Measurements from ENCODE around the gene RFPL4AL1.
"Not testable (repeated sequence)": the region's sequence is repeated elsewhere in the genome, so short reads cannot be mapped to it uniquely, and the experiment has no call there.

The RFPL4AL1 gene

GRCh38 chr19:55768818-55769217 is at the start of gene RFPL4AL1:
TSS of gene RFPL4AL1 (plus strand) at chr19:55769118. CDS start at chr19:55771805, 2,687 bp downstream.
- not testable (repeated sequence) for DNase-seq

GRCh38 chr19:55720214-55720746 is 48.6 kb upstream of the RFPL4AL1 start:
- DNase-seq: no peak

- DNase-seq: no peak
Observed at GRCh38 chr19:55720801-55721200, 48.1 kb upstream of the RFPL4AL1 start.

- DNase-seq: no peak
Observed at GRCh38 chr19:55723491-55723890, 45.4 kb upstream of the RFPL4AL1 start.

DNA sequence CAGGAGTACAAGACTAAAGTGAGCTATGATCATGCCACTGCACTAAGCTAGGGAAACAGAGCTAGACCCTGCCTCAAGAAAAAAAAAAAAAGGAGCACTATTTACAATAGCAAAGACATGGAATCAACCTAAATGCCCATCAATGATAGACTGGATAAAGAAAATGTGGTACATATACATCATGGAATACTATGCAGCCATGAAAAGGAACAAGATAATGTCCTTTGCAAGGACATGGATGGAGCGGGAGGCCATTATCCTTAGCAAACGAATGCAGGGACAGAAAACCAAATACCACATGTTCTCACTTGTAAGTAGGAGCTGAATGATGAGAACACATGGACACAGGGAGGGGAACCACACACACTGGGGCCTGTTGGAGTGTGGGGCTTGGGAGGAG is 38.5 kb upstream of the RFPL4AL1 start:
- not testable (repeated sequence) for DNase-seq

GRCh38 chr19:55738302-55738701 is 30.6 kb upstream of the RFPL4AL1 start, which contains the start of gene NLRP9:
TSS of gene NLRP9 (minus strand) at chr19:55738402. CDS start at chr19:55738374, 28 bp downstream.
- DNase-seq: no peak

DNA sequence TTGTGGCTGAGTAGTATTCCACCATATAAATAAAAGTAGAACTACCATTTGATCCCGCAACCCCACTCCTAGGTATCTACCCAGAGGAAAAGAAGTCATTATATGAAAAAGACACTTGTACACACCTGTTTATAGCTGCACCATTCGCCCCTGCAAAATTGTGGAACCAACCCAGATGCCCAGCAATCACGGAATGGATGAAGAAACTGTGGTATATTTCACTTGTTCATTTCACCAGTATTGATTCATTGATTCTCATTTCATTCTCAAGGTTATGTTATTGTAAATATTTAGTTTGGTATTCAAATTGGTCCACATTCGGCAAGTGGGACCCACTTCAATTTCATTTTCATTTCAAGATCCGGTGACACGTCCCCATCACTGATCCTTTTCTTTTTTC is 18.2 kb upstream of the RFPL4AL1 start:
- DNase-seq: no peak

DNA sequence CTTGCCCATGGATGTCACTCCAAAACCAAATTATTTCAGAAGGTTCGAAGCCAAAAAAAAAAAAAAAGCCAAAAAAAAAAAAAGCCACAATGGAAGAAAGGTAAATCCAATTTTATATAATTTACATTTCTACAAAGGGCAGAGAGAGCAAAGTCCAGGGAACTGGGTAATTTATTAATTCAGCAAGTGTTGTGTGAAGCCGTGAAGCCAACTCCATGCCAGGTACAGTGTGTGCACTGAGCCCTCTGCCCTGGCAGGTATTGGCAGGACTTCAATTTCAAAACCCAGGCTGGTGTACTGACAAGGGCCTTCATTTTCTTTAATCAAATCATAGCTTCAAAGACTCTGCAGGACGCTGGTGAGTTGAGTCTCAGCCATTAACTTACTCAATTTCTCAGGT is 15.5 kb upstream of the RFPL4AL1 start:
- DNase-seq: no peak

DNA sequence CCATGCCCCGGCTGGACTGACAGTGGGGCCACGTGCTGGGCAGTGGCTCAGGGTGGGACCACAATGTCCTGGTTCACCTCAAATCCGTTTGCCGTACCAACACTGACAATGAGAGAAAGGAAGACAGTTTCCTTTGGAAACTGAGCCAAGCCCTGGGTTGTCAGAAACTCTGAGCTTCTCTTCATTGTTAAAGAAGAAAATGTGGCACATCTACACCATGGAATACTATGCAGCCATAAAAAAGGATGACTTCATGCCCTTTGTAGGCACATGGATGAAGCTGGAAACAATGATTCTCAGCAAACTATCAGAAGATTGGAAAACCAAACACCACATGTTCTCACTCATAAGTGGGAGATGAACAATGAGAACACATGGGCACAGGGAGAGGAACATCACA is 12.1 kb upstream of the RFPL4AL1 start:
- DNase-seq: not testable (repeated sequence)

GRCh38 chr19:55758797-55759196 is 10.1 kb upstream of the RFPL4AL1 start, which contains the start of gene RFPL4A:
TSS of gene RFPL4A (plus strand) at chr19:55759097. CDS start at chr19:55761801, 2,704 bp downstream.
- DNase-seq: not testable (repeated sequence)

GRCh38 chr19:55766466-55766865 is 2.5 kb upstream of the RFPL4AL1 start:
- no peak for DNase-seq

- DNase-seq: not testable (repeated sequence)
Observed at GRCh38 chr19:55769632-55770031, 714 bp downstream of the RFPL4AL1 start.

GRCh38 chr19:55777528-55777927 is 8.6 kb downstream of the RFPL4AL1 start:
- DNase-seq: no peak

DNA sequence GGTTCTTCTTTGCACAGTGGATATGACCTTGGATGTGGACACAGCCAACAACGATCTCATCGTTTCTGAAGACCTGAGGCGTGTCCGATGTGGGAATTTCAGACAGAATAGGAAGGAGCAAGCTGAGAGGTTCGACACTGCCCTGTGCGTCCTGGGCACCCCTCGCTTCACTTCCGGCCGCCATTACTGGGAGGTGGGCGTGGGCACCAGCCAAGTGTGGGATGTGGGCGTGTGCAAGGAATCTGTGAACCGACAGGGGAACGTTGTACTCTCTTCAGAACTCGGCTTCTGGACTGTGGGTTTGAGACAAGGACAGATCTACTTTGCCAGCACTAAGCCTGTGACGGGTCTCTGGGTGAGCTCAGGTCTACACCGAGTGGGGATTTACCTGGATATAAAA is 9.4 kb downstream of the RFPL4AL1 start:
- DNase-seq: no peak

GRCh38 chr19:55781112-55781511 is 12.2 kb downstream of the RFPL4AL1 start:
- DNase-seq: no peak

DNA sequence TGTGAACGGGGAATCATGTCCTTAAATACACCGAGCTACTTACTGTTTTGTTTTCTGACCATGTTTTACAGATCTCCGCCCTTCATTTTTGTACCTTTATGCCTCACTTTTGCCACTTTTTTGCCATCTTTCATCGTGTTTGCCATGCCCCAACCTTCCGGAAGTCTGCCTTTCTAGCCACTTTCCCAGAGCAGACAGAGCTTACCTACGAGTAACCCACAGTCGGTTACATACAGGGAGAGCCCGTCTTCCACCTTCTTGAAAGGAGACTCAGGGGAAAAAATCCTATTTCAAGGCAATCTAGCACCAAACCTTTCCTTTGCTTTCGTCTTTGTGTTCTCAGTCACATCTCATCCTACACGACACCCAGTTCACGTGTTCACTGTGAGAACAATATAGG is 26.1 kb downstream of the RFPL4AL1 start:
- DNase-seq: no peak

GRCh38 chr19:55801416-55801815 is 32.5 kb downstream of the RFPL4AL1 start:
- DNase-seq: no peak

DNA sequence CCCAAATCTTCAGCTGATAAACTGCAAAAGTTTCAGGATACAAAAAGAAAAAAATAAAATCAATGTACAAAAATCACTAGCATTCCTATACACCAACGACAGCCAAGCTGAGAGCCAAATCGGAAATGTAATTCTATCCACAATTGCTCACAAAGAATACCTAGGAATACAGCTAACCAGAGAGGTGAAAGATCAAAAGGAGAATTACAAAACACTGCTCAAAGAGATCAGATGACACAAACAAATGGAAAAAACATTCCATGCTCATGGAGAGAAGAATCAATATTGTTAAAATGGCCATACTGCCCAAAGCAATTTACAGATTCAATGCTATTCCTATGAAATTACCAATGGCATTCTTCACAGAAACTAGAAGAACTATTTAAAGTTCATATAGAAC is 33.4 kb downstream of the RFPL4AL1 start:
- DNase-seq: no peak

DNA sequence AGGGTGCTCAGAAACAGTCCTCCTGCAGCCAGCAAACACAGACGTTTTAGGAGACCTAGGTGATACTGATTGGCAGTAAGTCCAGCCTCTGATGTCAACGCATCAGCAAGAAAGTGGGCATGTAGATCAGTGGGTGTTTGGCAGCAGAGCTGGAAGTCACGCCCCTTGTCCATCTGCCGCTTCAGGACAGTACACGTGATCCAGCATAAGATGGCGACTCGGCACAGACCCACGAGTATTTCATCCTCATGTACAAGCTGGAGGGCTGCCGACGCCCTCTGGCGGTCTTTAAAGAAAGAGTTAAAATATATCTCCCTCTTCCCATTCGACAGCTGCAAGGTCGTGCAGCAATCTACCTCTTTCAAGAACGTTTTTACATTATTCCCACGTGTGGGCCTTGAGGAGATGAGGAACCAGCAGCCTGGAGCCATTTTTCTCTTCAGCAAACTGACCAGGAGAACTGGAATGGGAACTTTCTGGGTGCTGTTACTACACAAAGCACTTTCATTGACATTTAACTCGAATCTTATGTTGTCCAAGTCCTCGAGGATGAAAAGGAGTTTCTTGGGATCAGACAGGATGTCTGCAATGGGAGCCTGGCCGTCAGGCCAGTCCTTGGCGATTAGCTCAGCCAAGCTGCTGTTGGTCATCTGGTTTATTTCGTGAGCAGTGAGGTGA is 40.6 kb downstream of the RFPL4AL1 start:
- peak; percentile 65 for DNase-seq

DNA sequence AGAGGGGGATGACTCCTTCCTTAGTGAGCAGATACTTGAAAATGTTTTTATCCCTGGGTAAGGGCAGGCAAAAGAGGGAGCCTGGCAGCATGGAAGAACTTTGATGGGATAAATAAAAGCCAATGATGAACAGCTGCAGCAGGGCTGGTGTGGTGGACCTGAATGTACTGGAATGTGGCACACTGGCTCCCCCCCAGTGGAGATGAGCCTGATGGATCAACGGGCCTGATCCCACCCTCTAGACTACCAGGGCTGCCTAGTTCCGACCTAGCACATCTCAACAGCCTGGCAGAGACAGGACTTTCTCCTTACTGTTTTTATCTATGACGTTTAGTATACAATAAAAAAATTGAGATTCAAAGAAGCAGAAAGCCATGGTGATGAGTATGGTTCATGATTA is 42.4 kb downstream of the RFPL4AL1 start:
- DNase-seq: no peak

DNA sequence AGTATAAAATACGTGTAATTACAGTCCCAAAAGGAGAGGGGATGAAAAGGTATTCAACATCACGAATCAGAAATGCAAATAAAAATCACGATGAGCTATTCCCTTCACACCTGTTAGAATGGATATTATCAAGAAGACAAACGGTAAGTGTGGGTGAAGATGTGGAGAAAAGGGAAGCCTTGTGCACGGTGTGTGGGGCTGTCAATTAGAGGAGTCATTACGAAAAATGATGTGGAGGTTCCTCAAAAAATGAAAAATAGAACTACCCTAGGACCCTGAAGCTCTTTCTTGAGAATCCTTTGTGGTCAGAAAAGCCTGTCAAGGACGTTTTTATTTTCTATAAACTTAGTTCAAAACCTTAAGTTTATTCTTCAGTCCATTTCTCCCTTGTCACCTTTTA is 43.5 kb downstream of the RFPL4AL1 start:
- DNase-seq: no peak

- DNase-seq: no peak
Observed at GRCh38 chr19:55813906-55814305, 45.0 kb downstream of the RFPL4AL1 start.

DNA sequence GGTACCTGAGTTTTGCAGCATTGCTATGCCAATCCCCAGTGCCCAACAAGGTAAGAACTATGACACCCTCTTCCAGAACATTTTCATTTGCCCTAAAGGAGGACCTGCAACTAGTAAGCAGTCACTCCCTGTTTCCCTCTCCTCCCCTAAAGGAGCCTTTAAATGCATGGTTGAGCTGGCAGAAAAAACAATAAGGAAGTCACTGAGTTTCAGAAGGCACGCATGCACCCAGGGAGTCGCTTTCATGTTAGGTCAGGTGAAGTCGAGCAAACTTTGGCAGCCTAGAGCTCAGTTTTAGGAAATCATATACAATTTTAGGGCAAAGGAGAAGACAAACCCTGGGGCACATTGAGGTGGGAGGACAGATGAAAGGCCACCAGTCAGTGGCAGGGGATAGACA is 51.1 kb downstream of the RFPL4AL1 start:
- no peak for DNase-seq

Data from activated effector memory CD4-positive, alpha-beta T cell treated with anti-CD3 and anti-CD28 coated beads, Interleukin-2, amount 50 U/mL, for 16 hours (primary cell).